Osteocyte (in vitro differentiated cells): ENCODE measurements around the gene HIRIP3. TPM values are rescaled to one million over a fixed set of nuclear protein-coding genes. Genes with fewer than 3 reads are reported as not detected.

Experiments
- DNase-seq: peaks from one replicate; pipeline ENCODE4 v3.0.0; 2021; ENCODE audit warnings: mixed read lengths; ENCODE audit not compliant: unreplicated experiment; ENCODE audit errors: extremely low spot score
- H3K27ac Mint-ChIP-seq: one replicate; pipeline ENCODE4 v1.8.0; 2021; ENCODE audit warnings: mild to moderate bottlenecking, mixed read lengths; ENCODE audit not compliant: unreplicated experiment
- H3K27me3 Mint-ChIP-seq: one replicate; pipeline ENCODE4 v1.8.0; 2021; ENCODE audit warnings: mixed read lengths; ENCODE audit not compliant: unreplicated experiment
- H3K36me3 Mint-ChIP-seq: one replicate; pipeline ENCODE4 v1.8.0; 2021; ENCODE audit warnings: mixed read lengths; ENCODE audit not compliant: unreplicated experiment
- H3K4me1 Mint-ChIP-seq: one replicate; pipeline ENCODE4 v1.8.0; 2021; ENCODE audit warnings: mixed read lengths; ENCODE audit not compliant: unreplicated experiment
- H3K4me3 Mint-ChIP-seq: one replicate; pipeline ENCODE4 v1.8.0; 2021; ENCODE audit warnings: mild to moderate bottlenecking, moderate library complexity, mixed read lengths; ENCODE audit not compliant: unreplicated experiment
- H3K9me3 Mint-ChIP-seq: one replicate; pipeline ENCODE4 v1.8.0; 2021; ENCODE audit warnings: mixed read lengths; ENCODE audit not compliant: unreplicated experiment
- CTCF ChIP-seq: fragments of 200-600 bp; sonication (generic); IDR thresholded peaks from 2 replicates; pipeline ENCODE4 v1.5.0; 2021; ENCODE audit warnings: antibody characterized with exemption, mild to moderate bottlenecking, moderate library complexity
- total RNA-seq: library from RNA; stranded (reverse); gene quantifications from 2 replicates; pipeline ENCODE4 v1.2.1, GENCODE V29; 2021

Gene HIRIP3
- total RNA-seq, 1 donor from 2014 or later, result 12.5 TPM

- H3K4me3 Mint-ChIP-seq, result no peak overlapping the region
- H3K27ac Mint-ChIP-seq, result no peak overlapping the region
- no peak for TF ChIP-seq CTCF
- no peaks in the 10 kb centered on the region for H3K9me3 Mint-ChIP-seq
- no peaks in the 10 kb centered on the region for H3K4me1 Mint-ChIP-seq
- no peaks in the 10 kb centered on the region for H3K27me3 Mint-ChIP-seq
- peaks cover 53% of the 10 kb centered on the region for H3K36me3 Mint-ChIP-seq
- no peak for DNase-seq
These were observed 10.7 kb downstream of the HIRIP3 start for GRCh38 chr16:29984764-29985147.

- Mint-ChIP-seq H3K27me3 (no peaks in the 10 kb centered on the region), H3K4me3 (no peak overlapping the region), H3K36me3 (peaks cover 58% of the 10 kb centered on the region), H3K4me1 (no peaks in the 10 kb centered on the region), H3K9me3 (no peaks in the 10 kb centered on the region), H3K27ac (no peak overlapping the region)
- TF ChIP-seq CTCF, result no peak
- no peak for DNase-seq
These were observed 11.2 kb downstream of the HIRIP3 start for GRCh38 chr16:29984137-29984763.

GRCh38 chr16:29983420-29984136 is 11.8 kb downstream of the HIRIP3 start:
- no peak for TF ChIP-seq CTCF
- Mint-ChIP-seq H3K4me3 (no peak overlapping the region), H3K27me3 (no peaks in the 10 kb centered on the region), H3K27ac (no peak overlapping the region), H3K36me3 (peaks cover 60% of the 10 kb centered on the region), H3K4me1 (no peaks in the 10 kb centered on the region), H3K9me3 (no peaks in the 10 kb centered on the region)
- no peak for DNase-seq

DNA sequence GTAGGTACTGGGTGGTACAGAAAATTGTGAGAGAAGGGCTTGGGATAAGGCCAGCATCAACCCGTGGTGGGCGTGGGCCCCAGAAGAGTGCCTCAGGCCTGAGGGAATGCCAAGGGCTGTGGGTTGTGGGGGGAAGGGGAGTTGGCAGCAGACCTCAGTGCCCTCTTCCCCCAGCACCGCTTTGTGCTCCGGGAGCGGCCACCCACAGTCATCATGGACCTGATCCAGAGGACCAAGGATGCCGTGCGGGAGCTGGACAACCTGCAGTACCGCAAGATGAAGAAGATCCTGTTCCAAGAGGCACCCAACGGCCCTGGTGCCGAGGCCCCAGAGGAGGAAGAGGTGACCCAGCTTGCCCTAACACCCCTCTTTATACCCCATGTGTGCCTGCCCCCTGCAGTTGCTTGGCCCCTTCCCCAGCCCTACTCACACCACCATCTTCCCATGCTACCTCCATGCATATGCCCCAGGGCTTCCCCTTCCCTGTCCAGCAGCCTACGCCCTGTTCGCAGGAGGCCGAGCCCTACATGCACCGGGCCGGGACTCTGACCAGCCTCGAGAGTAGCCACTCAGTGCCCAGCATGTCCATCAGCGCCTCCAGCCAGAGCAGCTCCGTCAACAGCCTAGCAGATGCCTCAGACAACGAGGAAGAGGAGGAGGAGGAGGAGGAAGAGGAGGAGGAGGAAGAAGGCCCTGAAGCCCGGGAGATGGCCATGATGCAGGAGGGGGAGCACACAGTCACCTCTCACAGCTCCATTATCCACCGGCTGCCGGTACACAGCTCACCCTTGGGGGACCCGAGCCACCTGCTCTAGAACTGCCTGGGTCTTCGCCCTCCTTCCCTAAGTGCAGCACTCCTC is 12.6 kb downstream of the HIRIP3 start:
- no peaks in the 10 kb centered on the region for H3K9me3 Mint-ChIP-seq
- no peaks in the 10 kb centered on the region for H3K27me3 Mint-ChIP-seq
- peaks cover 54% of the 10 kb centered on the region for H3K36me3 Mint-ChIP-seq
- TF ChIP-seq CTCF, result no peak
- H3K4me1 Mint-ChIP-seq, result no peaks in the 10 kb centered on the region
- no peak for DNase-seq
- peak overlapping the region; percentile 11 for H3K27ac Mint-ChIP-seq
- H3K4me3 Mint-ChIP-seq, result no peak overlapping the region
